HEK293 (cell line): ENCODE results near the gene DENND1C.

Source experiments
- BCL11A ChIP-seq: fragments of 450-650 bp; formaldehyde crosslinking; IDR thresholded peaks from 2 replicates; pipeline ENCODE4 v1.5.1; 2016; ENCODE audit warnings: low read depth, missing biosample characterization, missing genetic modification characterization
- BCL11B ChIP-seq: fragments of 450-650 bp; formaldehyde crosslinking; IDR thresholded peaks from 2 replicates; pipeline ENCODE4 v1.5.1; 2016; ENCODE audit warnings: low read depth, missing biosample characterization, missing genetic modification characterization
- IKZF3 ChIP-seq: fragments of 450-650 bp; IDR thresholded peaks from 2 replicates; pipeline ENCODE4 v1.5.0; 2018; ENCODE audit warnings: missing biosample characterization, mild to moderate bottlenecking, missing genetic modification characterization, moderate library complexity
- KLF7 ChIP-seq: fragments of 450-650 bp; formaldehyde crosslinking; IDR thresholded peaks from 2 replicates; pipeline ENCODE4 v1.5.1; 2016; ENCODE audit warnings: missing biosample characterization, missing genetic modification characterization, borderline replicate concordance
- MEIS1 ChIP-seq: sonication (generic); formaldehyde crosslinking; IDR thresholded peaks from 2 replicates; pipeline ENCODE4 v1.8.1; 2022; ENCODE audit warnings: missing genetic modification reagents, mild to moderate bottlenecking, borderline replicate concordance
- PATZ1 ChIP-seq: fragments of 450-650 bp; formaldehyde crosslinking; IDR thresholded peaks from 2 replicates; pipeline ENCODE4 v1.5.1; 2016; ENCODE audit warnings: missing biosample characterization, missing genetic modification characterization
- PRDM10 ChIP-seq: fragments of 450-650 bp; formaldehyde crosslinking; IDR thresholded peaks from 2 replicates; pipeline ENCODE4 v1.5.1; 2016; ENCODE audit warnings: missing biosample characterization, missing genetic modification characterization
- TRIM28 ChIP-seq: IDR thresholded peaks from 2 replicates; pipeline ENCODE4 v1.6.1; 2011; ENCODE audit warnings: low read length, control low read depth, borderline replicate concordance
- ZBTB7A ChIP-seq: fragments of 450-650 bp; formaldehyde crosslinking; IDR thresholded peaks from 2 replicates; pipeline ENCODE4 v1.5.1; 2016; ENCODE audit warnings: low read depth, missing biosample characterization, missing genetic modification characterization
- ZBTB8A ChIP-seq: fragments of 450-650 bp; formaldehyde crosslinking; IDR thresholded peaks from 2 replicates; pipeline ENCODE4 v1.5.1; 2016; ENCODE audit warnings: missing biosample characterization, missing genetic modification characterization
- ZNF121 ChIP-seq: fragments of 450-650 bp; formaldehyde crosslinking; IDR thresholded peaks from 2 replicates; pipeline ENCODE4 v1.5.1; 2016; ENCODE audit warnings: missing biosample characterization, missing genetic modification characterization
- ZNF146 ChIP-seq: fragments of 450-650 bp; formaldehyde crosslinking; IDR thresholded peaks from 2 replicates; pipeline ENCODE4 v1.5.1; 2016; ENCODE audit warnings: missing biosample characterization, missing genetic modification characterization
- ZNF157 ChIP-seq: fragments of 450-650 bp; formaldehyde crosslinking; IDR thresholded peaks from 2 replicates; pipeline ENCODE4 v1.5.1; 2016; ENCODE audit warnings: missing biosample characterization, missing genetic modification characterization
- ZNF16 ChIP-seq: fragments of 450-650 bp; formaldehyde crosslinking; IDR thresholded peaks from 2 replicates; pipeline ENCODE4 v1.5.1; 2016; ENCODE audit warnings: low read depth, missing biosample characterization, missing genetic modification characterization
- ZNF292 ChIP-seq: fragments of 450-650 bp; formaldehyde crosslinking; IDR thresholded peaks from 2 replicates; pipeline ENCODE4 v1.5.1; 2016; ENCODE audit warnings: low read depth, missing biosample characterization, missing genetic modification characterization, borderline replicate concordance
- ZNF341 ChIP-seq: fragments of 450-650 bp; formaldehyde crosslinking; IDR thresholded peaks from 2 replicates; pipeline ENCODE4; 2016; ENCODE audit warnings: low read depth, missing biosample characterization, missing genetic modification characterization
- ZNF354C ChIP-seq: fragments of 450-650 bp; formaldehyde crosslinking; IDR thresholded peaks from 2 replicates; pipeline ENCODE4 v1.5.1; 2016; ENCODE audit warnings: missing biosample characterization, missing genetic modification characterization, low read depth, borderline replicate concordance
- ZNF362 ChIP-seq: fragments of 450-650 bp; formaldehyde crosslinking; IDR thresholded peaks from 2 replicates; pipeline ENCODE4 v1.5.1; 2016; ENCODE audit warnings: missing biosample characterization, missing genetic modification characterization
- ZNF391 ChIP-seq: fragments of 450-650 bp; formaldehyde crosslinking; IDR thresholded peaks from 2 replicates; pipeline ENCODE4 v1.5.1; 2016; ENCODE audit warnings: low read depth, missing biosample characterization, missing genetic modification characterization, borderline replicate concordance
- ZNF555 ChIP-seq: fragments of 450-650 bp; formaldehyde crosslinking; conservative IDR thresholded peaks from 2 replicates; pipeline ENCODE4 v1.5.1; 2017; ENCODE audit warnings: missing biosample characterization, mild to moderate bottlenecking, missing genetic modification characterization, inconsistent platforms
- ZNF561 ChIP-seq: fragments of 450-650 bp; IDR thresholded peaks from 2 replicates; pipeline ENCODE4 v1.5.1; 2018; ENCODE audit warnings: missing biosample characterization, missing genetic modification characterization, borderline replicate concordance
- ZNF596 ChIP-seq: fragments of 450-650 bp; IDR thresholded peaks from 2 replicates; pipeline ENCODE4 v1.5.0; 2018; ENCODE audit warnings: missing biosample characterization, mild to moderate bottlenecking, missing genetic modification characterization, moderate library complexity
- ZNF624 ChIP-seq: fragments of 450-650 bp; formaldehyde crosslinking; IDR thresholded peaks from 2 replicates; pipeline ENCODE4 v1.5.1; 2017; ENCODE audit warnings: missing biosample characterization, missing genetic modification characterization
- ZNF639 ChIP-seq: fragments of 450-650 bp; formaldehyde crosslinking; IDR thresholded peaks from 2 replicates; pipeline ENCODE4 v1.5.1; 2016; ENCODE audit warnings: missing biosample characterization, missing genetic modification characterization
- ZNF747 ChIP-seq: fragments of 450-650 bp; formaldehyde crosslinking; IDR thresholded peaks from 2 replicates; pipeline ENCODE4 v1.5.1; 2016; ENCODE audit warnings: missing biosample characterization, missing genetic modification characterization
- ZSCAN23 ChIP-seq: fragments of 450-650 bp; formaldehyde crosslinking; IDR thresholded peaks from 2 replicates; pipeline ENCODE4 v1.5.1; 2016; ENCODE audit warnings: missing biosample characterization, missing genetic modification characterization
- ZSCAN4 ChIP-seq: fragments of 450-650 bp; formaldehyde crosslinking; IDR thresholded peaks from 2 replicates; pipeline ENCODE4 v1.5.1; 2017; ENCODE audit warnings: missing biosample characterization, missing genetic modification characterization
- TF ChIP-seq, protein P1 (sequence below): fragments of 450-650 bp; formaldehyde crosslinking; IDR thresholded peaks from 2 replicates; pipeline ENCODE4 v1.5.1; 2017; ENCODE audit warnings: missing biosample characterization, missing genetic modification characterization

The DENND1C gene

GRCh38 chr19:6459262-6460098 is 22.1 kb downstream of the DENND1C start, which contains the start of gene SLC25A23 (continued):
- TF ChIP-seq, protein P1, sequence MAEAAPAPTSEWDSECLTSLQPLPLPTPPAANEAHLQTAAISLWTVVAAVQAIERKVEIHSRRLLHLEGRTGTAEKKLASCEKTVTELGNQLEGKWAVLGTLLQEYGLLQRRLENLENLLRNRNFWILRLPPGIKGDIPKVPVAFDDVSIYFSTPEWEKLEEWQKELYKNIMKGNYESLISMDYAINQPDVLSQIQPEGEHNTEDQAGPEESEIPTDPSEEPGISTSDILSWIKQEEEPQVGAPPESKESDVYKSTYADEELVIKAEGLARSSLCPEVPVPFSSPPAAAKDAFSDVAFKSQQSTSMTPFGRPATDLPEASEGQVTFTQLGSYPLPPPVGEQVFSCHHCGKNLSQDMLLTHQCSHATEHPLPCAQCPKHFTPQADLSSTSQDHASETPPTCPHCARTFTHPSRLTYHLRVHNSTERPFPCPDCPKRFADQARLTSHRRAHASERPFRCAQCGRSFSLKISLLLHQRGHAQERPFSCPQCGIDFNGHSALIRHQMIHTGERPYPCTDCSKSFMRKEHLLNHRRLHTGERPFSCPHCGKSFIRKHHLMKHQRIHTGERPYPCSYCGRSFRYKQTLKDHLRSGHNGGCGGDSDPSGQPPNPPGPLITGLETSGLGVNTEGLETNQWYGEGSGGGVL (tag by site-specific recombination): peak; percentile 74; the same call in 1 of the 2 replicates
- TF ChIP-seq ZBTB7A (tag by site-specific recombination): 0 out of 2 replicates have a peak, but pooled peaks have one; percentile 12
- no peak for TF ChIP-seq BCL11A (tag by site-specific recombination)
- no peak; the same call in 1 of the 2 replicates for TF ChIP-seq ZNF639 (tag by site-specific recombination)
- TF ChIP-seq ZNF624 (tag by site-specific recombination): no peak
- no peak for TF ChIP-seq ZNF157 (tag by site-specific recombination)
- TF ChIP-seq ZNF146 (tag by site-specific recombination): no peak
- no peak for TF ChIP-seq ZNF16 (tag by site-specific recombination)
- TF ChIP-seq ZNF341: peak; percentile 89
- no peak for TF ChIP-seq KLF7 (tag by site-specific recombination)
- no peak; the same call in 1 of the 2 replicates for TF ChIP-seq ZSCAN4 (tag by site-specific recombination)
- no peak for TF ChIP-seq ZNF391 (tag by site-specific recombination)
- no peak for TF ChIP-seq PATZ1 (tag by site-specific recombination)
- TF ChIP-seq BCL11B (tag by site-specific recombination): no peak
- TF ChIP-seq ZNF354C (tag by site-specific recombination): no peak
- no peak for TF ChIP-seq TRIM28
- no peak for TF ChIP-seq ZBTB8A
- no peak for TF ChIP-seq ZNF362
- TF ChIP-seq PRDM10: no peak
- no peak for TF ChIP-seq ZNF561 (tag by site-specific recombination)
- TF ChIP-seq ZNF747 (tag by site-specific recombination): no peak
- TF ChIP-seq MEIS1 (CRISPR knock-in tag): no peak
- no peak for TF ChIP-seq ZNF596 (tag by site-specific recombination)
- no peak for TF ChIP-seq ZNF555 (tag by site-specific recombination)
- no peak for TF ChIP-seq IKZF3 (tag by site-specific recombination)
- TF ChIP-seq ZNF292 (tag by site-specific recombination): no peak
- peak; percentile 34; the same call in 1 of the 2 replicates for TF ChIP-seq ZNF121 (tag by site-specific recombination)
- TF ChIP-seq ZSCAN23 (tag by site-specific recombination): no peak
